Lower leg skin (tissue), 3 donors: ENCODE results near the gene RHBG.

Experiments
- CTCF ChIP-seq, 3 donors: fragments of 450-650 bp; IDR thresholded peaks; one replicate each; pipeline ENCODE4 v1.5.1; 2016; ENCODE audit warnings: antibody characterized with exemption in 3 of 3, mild to moderate bottlenecking in 3 of 3, moderate library complexity in 2 of 3
- POLR2A ChIP-seq, 2 donors: fragments of 450-650 bp; IDR thresholded peaks; one replicate each; pipeline ENCODE4 v1.6.1; 2016 to 2017; ENCODE audit warnings: antibody characterized with exemption in 2 of 2, mild to moderate bottlenecking in 1 of 2, moderate library complexity in 1 of 2

DNA sequence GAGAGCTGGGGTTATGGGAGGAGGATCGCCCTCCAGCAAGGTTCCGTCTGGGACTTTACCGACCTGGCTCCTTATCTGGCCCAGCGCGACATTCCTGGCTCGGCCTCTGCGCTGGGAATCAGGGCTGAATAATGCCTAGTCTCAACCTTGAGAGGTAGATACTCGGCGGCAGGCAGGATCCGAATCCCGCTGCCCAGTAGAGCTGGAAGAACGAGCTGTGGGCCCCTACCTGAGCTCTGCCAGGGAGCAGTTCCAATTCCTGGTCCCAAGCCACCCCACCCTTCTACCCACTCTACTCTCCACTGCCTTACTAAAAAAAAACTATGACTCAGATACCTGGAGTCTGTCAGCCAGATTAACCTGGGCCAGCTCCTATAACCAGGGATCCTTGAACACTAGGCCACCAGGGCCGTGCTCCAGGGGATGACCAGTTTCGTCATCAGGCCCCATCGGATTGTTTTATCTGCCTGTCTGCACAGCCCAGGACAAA, 53.6 kb downstream of the RHBG start:
- TF ChIP-seq CTCF (IDR thresholded peaks at IDR 0.05), result no peak
- no peak for TF ChIP-seq POLR2A (IDR thresholded peaks at IDR 0.05)
